HG02571 (cell line): Measurements from ENCODE around the gene CDK11A.
"Not testable (repeated sequence)": the region's sequence is repeated elsewhere in the genome, so short reads cannot be mapped to it uniquely, and the experiment has no call there.

Experiments
- ATAC-seq: cut with Tn5 transposase; IDR thresholded peaks from one replicate; pipeline ENCODE4 v1.9.1; 2021; ENCODE audit warnings: mild to moderate bottlenecking, moderate library complexity; ENCODE audit not compliant: unreplicated experiment

Gene CDK11A

GRCh38 chr1:1684031-1684681 is 40.0 kb downstream of the CDK11A start:
- ATAC-seq = no peak

DNA sequence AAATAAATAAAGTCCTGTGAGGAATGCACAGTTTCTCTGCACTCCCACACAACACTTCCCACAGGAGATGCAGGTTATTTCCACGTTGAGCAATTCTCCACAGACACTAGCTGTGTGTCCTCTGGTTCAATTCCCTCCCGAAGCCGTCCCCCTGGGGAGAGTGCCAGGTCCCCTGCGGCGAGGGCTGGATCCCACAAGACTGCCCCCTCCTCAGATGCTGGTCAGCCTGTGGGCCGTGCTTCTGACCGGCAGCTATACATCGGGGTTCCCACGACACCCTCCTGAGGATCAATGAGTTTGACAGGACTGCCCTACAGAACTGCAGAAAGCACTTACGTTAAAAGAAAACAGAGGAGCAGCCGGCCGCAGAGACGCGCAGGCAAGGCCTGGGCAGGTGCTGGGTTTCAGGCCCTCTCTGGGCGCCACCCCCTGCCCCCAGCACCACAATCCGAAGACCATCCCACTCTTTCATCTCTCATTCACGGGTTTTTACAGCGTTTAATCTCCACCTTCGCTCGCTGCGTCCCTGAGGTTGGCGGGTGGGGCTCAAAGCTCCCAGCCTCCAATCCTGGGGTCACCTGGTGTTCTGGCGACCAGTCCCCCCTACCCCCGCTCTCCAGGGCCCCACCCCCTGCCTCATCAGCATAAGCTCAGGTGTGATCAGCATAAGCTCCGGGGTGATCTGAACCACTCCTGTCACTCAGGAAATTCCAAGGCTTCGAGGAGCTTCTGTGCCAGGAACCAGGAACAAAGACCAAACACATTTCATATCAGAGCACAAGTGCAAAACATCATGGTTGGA is 40.9 kb downstream of the CDK11A start:
- ATAC-seq = no peak

- ATAC-seq = no peak
Measured at GRCh38 chr1:1680912-1681273, 43.3 kb downstream of the CDK11A start.

GRCh38 chr1:1680031-1680911 is 43.9 kb downstream of the CDK11A start:
- ATAC-seq = no peak

GRCh38 chr1:1678581-1679380 is 45.4 kb downstream of the CDK11A start:
- ATAC-seq = no peak

DNA sequence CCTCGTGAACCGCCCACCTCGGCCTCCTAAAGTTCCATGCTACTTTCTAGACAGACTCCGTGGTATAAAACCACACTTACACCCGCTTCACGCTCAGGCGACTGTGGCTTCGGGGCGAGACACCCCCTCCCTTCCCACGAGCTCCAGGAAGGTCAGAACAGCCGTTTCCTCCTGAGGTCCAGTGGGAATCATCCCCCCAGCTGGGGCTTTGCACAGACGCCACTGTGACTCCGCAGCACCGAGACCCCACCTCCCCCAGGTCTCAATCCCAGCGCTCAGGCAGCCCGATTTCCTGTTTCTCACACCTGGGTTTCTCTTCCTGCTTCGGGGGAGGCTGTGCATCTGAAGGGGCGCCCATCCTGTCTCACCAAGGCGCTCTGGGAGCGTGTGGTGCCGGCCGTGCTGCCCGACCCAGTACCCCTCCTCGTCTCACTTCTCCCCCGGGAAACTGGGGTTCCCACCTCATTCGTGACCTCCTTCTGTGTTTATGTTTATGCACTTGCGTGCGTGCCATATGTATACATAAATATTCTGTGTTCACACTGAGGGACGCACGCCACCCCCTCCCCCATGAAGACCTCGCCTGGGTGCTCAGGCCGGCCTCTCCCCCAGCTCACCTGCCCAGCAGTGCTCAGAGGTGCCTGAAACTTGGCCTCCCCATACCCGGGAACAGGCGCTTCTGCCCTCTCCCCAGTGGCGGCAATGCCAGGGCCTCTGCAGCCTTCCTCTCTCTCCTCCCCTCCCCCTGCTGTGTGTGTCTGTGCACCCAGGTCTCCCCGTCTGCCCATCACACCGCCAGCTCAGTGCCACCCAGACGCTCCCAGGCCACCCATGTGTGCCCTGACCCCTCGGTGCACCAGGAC is 46.2 kb downstream of the CDK11A start:
- peak; percentile 54 for ATAC-seq

DNA sequence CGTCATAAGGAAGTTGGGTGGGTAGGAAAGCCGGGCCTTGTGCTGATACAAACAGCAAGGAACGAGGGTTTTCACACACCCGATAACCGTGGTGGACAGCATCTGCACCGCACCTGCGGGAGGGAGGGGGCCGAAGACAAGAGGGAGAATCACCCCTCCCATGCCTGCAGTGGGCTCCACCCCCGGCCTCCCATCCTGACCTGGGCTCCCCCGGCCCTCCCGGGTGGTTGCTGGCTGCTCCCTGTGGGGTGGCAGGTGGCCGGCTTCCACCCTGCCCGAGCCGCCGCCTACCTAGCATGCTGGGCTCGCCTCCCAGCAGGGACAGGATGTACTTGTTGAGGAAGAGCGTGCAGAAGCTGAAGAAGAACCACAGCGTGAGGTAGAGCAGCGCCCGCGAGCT is 48.1 kb downstream of the CDK11A start:
- ATAC-seq = not testable (repeated sequence)

GRCh38 chr1:1675218-1675617 is 48.9 kb downstream of the CDK11A start:
- ATAC-seq = not testable (repeated sequence)

DNA sequence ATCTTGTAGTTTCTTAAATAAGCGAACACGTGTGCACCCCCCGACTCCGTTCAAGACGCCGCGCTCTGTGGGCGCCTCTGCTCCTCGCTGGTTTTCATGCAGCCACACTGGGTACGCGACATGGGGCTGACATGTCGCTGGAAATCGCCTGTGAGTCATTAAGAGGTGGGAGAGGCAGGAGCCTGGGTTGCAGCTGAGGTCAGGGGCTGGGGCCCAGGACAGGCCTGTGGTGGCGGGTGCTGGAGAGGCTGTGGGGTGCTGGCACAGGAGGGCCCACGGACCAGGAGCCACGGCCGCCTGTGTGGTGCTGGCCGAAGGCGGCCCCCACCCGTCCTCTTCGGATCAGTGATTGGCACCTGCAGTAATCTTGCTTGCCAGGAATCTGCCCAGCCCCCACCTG is 49.4 kb downstream of the CDK11A start:
- ATAC-seq = not testable (repeated sequence)

DNA sequence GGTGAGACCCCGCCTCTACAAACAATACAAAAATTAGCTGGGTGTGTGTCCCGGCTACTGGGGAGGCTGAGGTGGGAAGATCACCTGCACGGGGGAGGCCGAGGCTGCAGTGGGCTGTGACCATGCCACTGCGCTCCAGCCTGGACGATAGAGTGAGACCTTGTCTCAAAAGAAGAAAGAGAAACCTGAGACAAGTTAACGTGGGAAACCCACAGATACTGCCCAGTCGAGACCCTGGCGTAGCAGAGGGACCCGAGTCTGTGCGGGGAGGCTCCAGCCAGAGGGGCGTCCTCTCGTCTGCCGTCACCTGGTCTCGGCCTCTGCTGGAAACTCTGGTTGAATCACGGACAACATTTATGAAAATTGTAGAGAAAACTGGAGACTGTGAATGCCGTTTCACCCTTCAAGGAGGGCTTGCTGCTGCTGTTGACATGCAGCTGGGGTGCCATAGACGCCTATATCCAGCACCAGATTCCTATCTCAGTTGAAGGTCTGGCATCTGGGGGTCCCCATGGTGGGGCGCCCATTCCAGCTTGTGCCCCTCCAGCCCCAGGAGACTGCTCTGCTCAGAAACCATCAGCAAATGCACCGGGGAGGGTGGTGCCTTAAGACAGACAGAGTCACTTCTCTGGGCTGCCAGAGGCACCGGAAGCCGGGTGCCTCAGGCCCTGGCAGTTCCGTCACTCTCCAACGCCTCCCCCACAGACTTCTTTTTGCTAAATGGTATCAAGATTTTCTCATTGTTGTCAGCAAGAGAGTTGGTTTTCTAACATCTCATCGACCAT is 51.8 kb downstream of the CDK11A start:
- ATAC-seq = no peak

GRCh38 chr1:1671365-1672119 is 52.6 kb downstream of the CDK11A start:
- no peak for ATAC-seq

DNA sequence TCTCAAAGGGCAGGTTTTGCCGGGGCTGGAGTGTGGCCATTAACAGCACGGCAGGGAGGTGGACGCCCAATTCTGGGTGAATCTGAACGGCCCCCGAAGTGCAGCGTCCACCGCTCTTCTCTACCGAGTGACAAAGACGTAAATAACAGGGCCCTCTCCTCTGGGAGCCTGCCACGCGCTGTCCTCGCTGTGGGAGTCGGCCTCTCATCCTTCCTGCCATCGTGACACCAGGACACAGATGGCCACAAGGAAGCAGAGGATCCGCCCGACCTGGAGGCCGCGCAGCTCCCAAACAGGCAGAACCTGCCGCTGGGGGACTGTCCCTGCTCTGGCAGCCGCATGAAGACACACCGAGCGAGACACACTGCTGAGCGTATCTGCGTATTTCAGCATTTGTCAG is 53.3 kb downstream of the CDK11A start:
- ATAC-seq = no peak

DNA sequence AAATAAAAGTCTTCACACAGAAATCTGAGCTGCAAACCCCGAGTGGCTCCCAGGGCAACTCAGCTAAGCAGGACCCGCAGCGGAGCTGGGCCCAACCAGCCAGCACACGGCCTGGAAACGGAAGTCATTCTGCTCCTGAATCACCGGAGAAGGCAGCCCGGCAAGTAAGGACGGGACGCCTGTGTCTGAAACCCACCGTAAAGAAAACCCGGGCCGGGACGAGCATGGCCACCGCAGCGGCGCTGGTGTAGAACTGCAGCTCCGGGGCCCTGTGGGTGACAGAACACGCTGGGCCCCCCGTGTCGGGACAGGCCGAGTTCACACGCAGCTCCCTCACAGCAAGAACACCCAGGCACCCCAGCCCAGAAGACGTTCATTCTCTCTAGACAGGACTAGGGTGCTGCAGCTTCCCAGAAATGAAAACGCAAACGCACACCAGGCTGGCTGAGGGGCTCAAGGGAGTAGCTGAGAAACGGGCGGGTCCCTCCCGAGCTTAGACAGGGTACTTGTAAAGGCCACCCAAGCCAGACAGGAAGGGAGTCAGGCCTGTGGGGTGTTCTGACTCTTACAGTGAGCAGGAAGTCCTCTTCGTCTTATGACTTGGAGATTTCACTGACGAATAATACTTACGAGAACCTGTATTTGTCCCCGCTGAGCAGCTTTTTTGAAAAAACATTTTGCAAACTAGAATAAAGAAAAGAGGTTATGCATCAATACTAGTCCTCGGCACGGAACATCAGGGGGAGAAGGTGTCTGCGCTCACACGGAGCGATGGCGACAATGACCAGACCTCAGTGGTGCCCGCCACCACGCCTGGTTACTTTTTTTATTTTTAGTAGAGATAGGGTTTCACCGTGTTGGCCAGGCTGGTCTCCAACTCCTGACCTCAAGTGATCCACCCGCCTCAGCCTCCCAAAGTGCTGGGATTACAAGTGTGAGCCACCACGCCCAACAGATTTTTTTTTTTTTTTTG is 54.4 kb downstream of the CDK11A start:
- ATAC-seq = no peak

DNA sequence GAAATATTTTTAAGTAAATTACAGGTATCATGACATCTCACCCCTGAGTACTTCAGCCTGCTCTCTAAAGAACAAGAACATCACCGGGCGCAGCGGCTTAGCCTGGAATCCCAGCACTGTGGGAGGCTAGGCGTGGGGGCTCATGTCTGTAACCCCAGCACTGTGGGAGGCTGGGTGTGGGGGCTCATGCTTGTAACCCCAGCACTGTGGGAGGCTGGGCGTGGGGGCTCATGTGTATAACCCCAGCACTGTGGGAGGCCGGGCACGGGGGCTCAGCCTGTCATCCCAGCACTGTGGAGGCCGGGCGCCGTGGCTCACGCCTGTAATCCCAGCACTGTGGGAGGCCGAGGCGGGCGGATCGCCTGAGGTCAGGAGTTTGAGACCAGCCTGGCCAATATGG is 57.6 kb downstream of the CDK11A start:
- no peak for ATAC-seq

- ATAC-seq = no peak
Measured at GRCh38 chr1:1665815-1666251, 58.3 kb downstream of the CDK11A start.

DNA sequence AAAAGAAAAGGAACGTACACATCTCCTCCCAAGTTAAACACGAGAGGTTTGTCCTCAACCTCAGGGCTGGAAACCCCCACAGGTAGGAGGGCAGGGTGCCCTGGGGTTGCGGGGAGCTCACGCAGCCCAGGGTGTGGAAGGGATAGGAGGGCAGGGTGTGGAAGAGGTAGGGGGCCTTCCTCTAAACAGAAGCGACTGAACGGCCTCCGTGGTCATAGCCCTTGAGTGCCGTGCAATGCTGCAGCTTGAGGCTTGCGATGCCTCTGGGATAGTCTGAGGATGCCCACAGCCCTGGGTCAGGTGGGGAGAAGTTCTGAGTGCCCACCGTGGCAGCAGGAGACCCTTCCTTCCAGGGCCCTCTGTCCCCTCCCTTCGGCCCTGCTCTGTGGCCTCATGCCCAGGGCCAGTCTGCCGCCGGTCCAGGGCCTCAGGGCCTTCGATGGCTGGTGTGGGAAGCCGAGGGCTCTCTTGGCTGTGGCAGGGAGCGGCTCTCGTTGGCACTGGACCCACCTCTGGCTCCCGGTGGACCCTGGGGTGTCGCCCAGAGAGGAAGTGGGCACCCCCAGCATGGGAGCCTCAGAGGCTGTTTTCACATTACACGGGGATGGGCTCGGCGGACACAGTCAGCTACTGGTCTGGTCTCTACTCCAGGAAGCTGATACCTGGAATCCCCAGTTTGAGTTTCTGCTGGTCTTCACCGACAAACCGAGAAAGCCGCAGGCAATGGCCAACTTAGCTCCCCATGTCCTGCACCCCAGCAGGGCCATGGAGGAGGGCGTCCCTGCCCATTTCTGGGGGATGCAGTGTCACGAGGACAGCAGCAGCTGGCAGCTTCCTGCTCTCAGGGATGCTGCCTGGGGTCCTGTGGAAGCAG is 59.0 kb downstream of the CDK11A start:
- no peak for ATAC-seq
